Measurements from ENCODE around the gene TMEM181. TPM values are rescaled to one million over a fixed set of nuclear protein-coding genes. Genes with fewer than 3 reads are reported as not detected.
"Not testable (repeated sequence)": the region's sequence is repeated elsewhere in the genome, so short reads cannot be mapped to it uniquely, and the experiment has no call there.

Gene TMEM181
- polyA plus RNA-seq, 4 donors = 23.2 to 25.5 (median 24.4) TPM

GRCh38 chr6:158633127-158633526 lies 73.2 kb downstream of the TMEM181 start:
- no peak for DNase-seq (ENCODE audit: low read depth in 4 of 4, low spot score in 3 of 4)

GRCh38 chr6:158634695-158635426 lies 75.0 kb downstream of the TMEM181 start:
- no peak for DNase-seq (ENCODE audit: low read depth in 4 of 4, low spot score in 3 of 4)

- no peak for DNase-seq (ENCODE audit: low read depth in 4 of 4, low spot score in 3 of 4)
These were observed 75.7 kb downstream of the TMEM181 start for GRCh38 chr6:158635427-158636073.

- no peak for DNase-seq (ENCODE audit: low read depth in 4 of 4, low spot score in 3 of 4)
These were observed 76.9 kb downstream of the TMEM181 start for GRCh38 chr6:158636778-158637177.

GRCh38 chr6:158638324-158638854 lies 78.5 kb downstream of the TMEM181 start:
- DNase-seq (ENCODE audit: low read depth in 4 of 4, low spot score in 3 of 4) = no peak

GRCh38 chr6:158639056-158639455 lies 79.2 kb downstream of the TMEM181 start:
- no peak for DNase-seq (ENCODE audit: low read depth in 4 of 4, low spot score in 3 of 4)

- no peak for DNase-seq (ENCODE audit: low read depth in 4 of 4, low spot score in 3 of 4)
These were observed 80.6 kb downstream of the TMEM181 start for GRCh38 chr6:158640519-158640918.

- no peak for DNase-seq (ENCODE audit: low read depth in 4 of 4, low spot score in 3 of 4)
These were observed 82.3 kb downstream of the TMEM181 start for GRCh38 chr6:158642097-158642601.

GRCh38 chr6:158643836-158644230 lies 83.9 kb downstream of the TMEM181 start:
- DNase-seq (ENCODE audit: low read depth in 4 of 4, low spot score in 3 of 4) = no peak

GRCh38 chr6:158644231-158645063 lies 84.6 kb downstream of the TMEM181 start, which contains the start of gene DYNLT1:
Gene DYNLT1 (minus strand): TSS chr6:158644743. CDS start chr6:158644708, 35 bp downstream.
- DNase-seq (ENCODE audit: low read depth in 4 of 4, low spot score in 3 of 4) = peak; percentile 79 to 91 (median 87)

- no peak for DNase-seq (ENCODE audit: low read depth in 4 of 4, low spot score in 3 of 4)
These were observed 85.5 kb downstream of the TMEM181 start for GRCh38 chr6:158645064-158646022.

GRCh38 chr6:158646023-158646910 lies 86.4 kb downstream of the TMEM181 start:
- DNase-seq (ENCODE audit: low read depth in 4 of 4, low spot score in 3 of 4) = no peak

- no peak for DNase-seq (ENCODE audit: low read depth in 4 of 4, low spot score in 3 of 4)
These were observed 87.6 kb downstream of the TMEM181 start for GRCh38 chr6:158647501-158647900.

- no peak for DNase-seq (ENCODE audit: low read depth in 4 of 4, low spot score in 3 of 4)
These were observed 88.8 kb downstream of the TMEM181 start for GRCh38 chr6:158648682-158649131.

GRCh38 chr6:158649289-158650143 lies 89.6 kb downstream of the TMEM181 start, which contains the start of gene SYTL3:
Gene SYTL3 (plus strand): TSS chr6:158650054. CDS start chr6:158663269, 13,215 bp downstream.
- DNase-seq (ENCODE audit: low read depth in 4 of 4, low spot score in 3 of 4) = no peak

GRCh38 chr6:158651981-158652737 lies 92.3 kb downstream of the TMEM181 start:
- DNase-seq (ENCODE audit: low read depth in 4 of 4, low spot score in 3 of 4) = not testable (repeated sequence)

Measured in left renal pelvis (tissue), 4 donors.